HG03159 (cell line): ENCODE data around the gene C12orf56.
"Not testable (repeated sequence)": the region's sequence is repeated elsewhere in the genome, so short reads cannot be mapped to it uniquely, and the experiment has no call there.

Experiments used
- ATAC-seq: cut with Tn5 transposase; IDR thresholded peaks from one replicate; pipeline ENCODE4 v1.9.1; 2021; ENCODE audit warnings: mild to moderate bottlenecking, moderate library complexity; ENCODE audit not compliant: unreplicated experiment

The C12orf56 gene

DNA sequence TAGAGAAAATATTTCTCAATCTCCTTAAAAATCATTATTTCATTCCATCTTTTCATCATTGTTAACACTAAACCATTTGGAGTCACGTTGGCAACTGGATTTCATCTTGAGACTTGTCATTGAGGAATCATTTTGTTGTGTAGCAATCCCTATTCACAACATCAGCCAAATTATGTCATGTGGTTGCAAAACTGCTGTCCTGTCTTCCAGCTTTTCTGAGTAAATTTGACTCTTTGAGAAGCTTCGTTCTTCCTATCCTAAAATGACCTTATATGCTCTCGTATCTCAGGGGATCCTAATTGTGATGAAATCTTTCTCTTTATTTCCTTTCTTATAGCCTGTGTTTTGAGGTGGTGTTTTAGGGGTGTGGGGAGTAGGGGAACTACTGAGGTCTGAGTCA lies 137.9 kb downstream of the C12orf56 start:
- ATAC-seq = no peak

DNA sequence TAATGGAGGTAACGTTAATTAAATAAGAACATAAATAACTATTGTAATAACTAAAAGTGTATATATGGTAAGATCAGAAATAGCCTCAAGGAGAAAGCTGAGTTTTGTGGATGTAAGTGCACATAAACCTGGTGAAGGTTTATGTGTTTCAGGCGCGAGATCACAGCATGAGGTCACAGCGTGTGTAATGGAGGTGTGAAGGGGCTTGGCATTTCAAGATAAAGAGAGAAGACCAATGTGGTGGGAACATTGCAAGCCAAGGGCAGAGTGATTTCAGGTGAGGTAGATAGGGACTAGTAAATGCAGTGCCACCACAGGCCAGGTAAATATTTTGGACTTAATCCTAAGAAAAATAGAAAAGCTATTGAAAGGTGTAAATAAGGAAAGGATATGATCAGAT lies 146.7 kb downstream of the C12orf56 start:
- ATAC-seq = no peak

DNA sequence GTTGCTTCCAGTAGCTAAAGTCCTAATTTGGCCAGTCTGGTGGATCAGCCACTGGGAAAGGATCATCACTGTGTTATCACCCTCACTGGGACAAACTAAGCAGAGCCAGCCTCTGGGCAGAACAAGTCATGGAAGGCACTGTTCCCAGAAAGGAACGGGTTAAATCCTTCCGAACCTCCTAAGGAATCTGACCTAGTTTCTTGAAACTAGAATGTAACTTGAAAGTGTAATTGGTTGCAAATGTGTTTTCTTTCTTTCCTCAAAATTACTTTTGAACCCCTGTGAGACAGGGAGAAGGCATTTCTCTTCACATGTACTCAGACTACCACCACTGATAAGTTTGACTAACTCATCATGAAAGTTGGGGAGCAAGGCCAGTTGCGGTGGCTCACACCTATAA lies 149.8 kb downstream of the C12orf56 start:
- ATAC-seq = no peak

DNA sequence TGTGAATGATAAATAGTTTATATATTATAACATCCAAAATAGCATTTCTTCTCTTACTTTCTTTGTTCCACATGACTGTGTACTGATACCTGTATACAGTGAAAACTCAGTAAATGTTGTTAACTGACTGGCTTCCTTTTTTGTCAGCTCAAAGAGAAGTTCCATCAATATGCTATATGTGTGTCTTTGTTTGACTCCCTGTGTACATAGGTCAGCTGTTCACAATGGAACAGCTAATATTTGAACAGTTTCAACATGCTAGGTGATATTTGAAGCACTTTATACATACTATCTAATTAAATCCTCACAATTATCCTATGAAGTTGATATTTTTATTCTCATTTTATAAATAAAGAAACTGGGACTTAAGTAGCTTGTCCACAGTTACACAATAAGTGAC lies 153.2 kb downstream of the C12orf56 start:
- ATAC-seq = no peak

DNA sequence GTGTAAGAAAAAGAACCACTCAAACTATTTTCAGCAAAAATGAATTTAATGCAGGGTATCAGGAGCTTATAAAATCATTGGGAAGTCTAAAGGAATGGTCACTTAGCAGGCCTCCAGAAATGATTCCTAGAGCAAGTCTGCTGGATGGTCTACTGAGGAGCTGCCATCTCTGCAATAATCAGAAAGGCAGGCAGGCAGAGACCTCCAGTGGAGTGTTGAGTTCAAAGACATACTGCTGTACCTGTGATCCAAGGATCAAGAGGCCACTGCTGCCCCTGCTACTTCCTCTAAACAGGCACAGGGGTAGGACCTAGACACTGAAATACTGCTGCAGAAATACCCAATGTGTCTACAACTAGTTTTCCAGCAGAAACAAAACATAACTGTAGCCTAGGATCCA lies 154.0 kb downstream of the C12orf56 start:
- no peak for ATAC-seq

DNA sequence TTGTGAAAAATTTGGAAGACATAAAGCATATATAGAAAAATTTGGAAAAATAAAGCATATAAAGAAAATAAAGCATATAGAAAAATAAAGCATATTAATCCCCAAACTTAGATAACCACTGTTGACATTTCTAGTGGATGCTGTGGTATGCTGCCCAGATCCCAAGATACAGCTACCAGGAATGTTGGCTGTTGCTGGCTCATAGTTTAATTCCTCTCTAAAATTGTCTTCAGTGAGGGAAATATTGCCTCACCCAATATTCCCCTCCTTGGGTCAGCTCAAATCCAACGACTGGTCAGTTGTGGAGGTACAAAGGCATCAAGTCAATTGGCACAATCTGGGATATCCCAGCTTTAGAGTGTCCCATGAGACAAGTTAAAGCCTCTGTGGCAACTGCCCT lies 158.4 kb downstream of the C12orf56 start:
- no peak for ATAC-seq

DNA sequence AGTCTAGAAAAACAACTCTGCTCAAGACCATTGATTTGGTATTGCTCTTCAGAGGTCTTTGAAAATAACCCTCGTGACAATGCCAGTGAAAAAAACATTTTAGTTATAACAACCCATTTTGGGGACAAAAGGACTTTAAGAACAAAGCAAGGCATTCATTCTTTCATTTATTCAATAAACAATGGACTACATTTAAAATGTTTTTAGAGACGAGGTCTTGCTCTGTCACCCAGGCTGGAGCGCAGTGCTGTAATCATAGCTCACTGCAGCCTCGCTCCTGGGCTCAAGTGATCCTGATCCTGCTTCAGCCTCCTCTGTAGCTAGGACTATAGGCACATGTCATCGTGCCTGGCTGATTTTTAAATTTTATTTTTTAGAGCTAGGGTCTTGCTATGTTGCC lies 160.8 kb downstream of the C12orf56 start:
- no peak for ATAC-seq

DNA sequence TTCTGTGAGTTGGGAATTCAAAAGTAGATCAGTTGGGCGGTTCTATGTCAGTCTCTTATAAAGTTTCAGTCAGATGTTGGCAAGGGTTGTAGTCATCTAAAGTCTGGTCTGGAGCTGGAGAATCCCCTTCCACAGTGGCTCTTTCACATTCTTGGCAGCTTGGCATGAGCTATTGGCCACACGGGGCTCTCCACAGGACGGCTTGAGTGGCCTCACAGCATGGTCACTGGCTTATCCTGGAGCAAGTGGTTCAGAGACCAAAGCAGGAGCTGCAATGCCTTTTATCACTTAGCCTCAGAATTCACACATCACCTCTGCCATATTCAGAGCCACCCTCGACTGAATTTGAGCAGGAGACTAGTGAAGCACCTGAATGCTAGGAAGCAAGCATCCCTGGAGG lies 161.3 kb downstream of the C12orf56 start:
- no peak for ATAC-seq

DNA sequence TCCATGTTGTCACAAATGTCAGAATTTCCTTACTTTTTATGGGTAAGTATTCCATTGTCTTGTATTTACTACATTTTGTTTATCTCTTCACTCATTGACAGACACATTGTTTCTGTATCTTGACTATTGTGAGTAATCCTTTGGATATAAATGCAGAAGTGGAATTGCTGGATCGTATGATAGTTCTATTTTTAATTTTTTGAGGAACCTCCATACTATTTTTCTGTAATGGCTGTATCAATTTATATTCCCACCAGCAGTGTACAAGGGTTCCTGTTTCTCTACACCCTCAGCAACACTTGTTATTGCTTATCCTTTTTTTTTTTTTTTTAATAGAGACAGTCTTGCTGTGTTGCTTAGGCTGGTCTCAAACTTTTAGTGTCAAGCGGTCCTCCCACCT lies 164.9 kb downstream of the C12orf56 start:
- ATAC-seq = no peak

DNA sequence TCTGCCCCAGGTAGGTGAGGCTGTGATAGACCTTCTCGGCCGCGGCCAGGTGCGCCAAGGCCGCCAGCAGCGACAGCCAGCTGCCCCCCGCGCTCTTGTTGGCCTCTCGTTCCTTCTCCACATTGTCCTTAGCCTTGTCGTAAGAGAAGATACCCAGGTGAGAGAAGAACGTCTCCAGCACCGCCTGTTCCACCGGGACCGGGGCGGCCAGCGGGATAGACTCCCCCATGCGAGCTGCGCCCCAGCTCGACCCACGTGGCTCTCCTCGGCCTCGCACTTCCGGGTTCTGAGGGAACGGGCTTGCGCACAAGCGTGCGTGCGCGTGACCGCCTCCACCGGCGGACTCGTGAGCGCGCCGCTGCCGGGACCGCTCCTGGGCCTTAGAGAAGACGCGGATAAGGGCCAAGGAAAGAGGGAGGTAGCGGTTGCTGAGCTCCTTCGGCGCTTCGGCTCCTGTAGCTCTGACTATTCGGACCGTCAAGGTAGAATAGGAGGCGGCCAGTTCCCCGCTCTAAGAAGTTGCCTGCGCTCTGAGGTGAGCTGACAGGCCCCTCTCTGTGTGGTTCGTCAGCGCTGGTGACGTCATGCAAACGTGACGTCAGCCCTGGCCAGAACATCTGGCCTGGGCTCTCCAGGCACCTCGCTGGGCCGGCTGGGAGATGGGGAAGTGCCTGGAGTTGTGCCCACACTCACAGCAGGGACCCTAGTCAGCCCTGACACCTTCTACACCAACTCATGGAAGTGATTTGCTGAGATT lies 168.4 kb downstream of the C12orf56 start, which contains the start of gene KICS2:
Gene KICS2 (minus strand): TSS at position 288 of the 757 bp plus-strand sequence. CDS start 59 bp downstream, at position 229.
- peak; percentile 97 for ATAC-seq

DNA sequence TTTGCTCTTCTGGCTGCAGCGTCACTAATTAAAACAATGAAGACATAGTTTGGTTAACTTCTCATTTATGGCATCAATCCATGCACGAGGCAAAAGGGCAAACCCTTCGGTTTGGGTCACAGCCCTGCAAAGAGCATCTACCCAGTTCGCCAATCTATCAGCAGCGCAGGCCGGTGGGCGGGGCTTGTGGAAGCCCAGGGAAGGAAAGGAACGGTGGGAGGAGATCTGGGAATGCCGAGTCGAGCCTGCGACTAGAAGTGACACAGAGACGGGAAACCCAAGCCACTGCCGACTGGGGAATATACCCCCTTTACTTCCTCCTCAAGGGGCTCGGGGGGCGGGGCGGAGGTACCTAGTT lies 168.9 kb downstream of the C12orf56 start:
- peak; percentile 14 for ATAC-seq

DNA sequence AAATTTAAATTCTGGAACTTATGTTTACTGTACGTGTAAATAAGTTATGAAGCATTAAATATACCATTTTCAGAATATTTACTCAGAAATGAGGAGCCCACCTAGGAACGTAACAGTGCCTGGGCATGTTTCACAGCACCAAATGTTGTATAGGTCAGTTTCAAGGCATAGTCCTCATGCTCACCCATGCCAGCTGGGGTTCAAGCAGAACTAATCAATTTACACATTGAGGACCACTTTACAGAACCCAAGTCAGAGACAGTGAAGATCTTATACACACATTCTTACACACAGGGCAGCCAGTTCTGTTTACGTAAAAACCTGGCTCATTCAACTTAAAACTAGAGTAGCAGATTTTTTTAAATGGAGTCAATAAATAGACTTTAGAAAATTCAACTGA lies 170.5 kb downstream of the C12orf56 start:
- ATAC-seq = no peak

DNA sequence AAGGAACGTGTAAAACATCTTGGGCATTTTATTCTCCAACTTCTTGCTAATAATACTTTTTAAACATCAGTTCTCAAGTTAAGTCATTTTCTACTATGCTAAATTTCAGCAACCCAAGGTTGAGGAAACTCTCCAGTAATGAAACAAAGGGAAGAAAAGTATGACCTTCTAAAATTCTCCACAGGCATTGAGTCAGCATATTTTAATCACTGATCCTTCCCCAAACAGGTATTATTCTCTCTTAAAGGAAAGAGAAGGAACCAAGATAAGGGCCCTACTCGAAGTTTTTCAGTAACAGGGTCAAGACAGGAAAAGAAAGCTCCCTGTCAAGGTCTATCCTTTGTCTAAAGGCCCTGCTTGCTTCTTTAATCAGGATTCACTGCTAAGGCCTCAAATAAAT lies 171.4 kb downstream of the C12orf56 start:
- ATAC-seq = no peak

DNA sequence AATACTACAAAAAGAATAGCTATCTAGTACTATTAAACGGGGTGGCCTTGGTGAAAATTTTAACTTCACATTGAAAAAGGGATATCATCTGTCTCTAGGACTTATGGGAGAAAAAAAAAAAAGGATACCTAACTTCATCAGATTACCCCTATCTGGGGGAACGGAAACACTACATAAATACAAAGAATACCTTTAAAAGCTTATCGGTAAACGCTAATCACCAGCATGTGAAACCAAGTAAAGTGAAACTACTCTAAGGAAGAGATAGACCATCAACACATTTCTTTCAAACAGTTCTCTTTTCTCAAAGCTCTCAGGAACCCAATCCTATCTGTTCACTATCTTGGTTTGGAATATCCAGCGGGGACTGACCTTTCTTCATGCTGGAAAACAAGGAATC lies 172.0 kb downstream of the C12orf56 start:
- ATAC-seq = no peak

DNA sequence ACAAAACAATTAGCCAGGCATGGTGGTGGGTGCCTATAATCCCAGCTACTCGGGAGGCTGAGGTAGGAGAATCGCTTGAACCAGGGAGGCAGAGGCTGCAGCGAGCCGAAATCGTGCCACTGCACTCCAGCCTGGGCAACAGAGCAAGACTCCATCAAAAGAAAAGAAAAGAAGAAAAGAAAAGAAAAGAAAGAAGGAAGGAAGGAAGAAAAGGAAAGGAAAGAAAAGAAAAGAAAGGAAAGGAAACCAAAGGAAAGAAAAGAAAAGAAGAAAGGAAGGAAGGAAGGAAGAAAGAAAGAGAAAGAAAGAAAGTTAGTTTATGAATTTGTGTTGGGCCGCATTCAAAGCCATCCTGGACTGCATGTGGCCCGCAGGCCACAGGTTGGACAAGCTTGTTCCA lies 172.9 kb downstream of the C12orf56 start:
- ATAC-seq = not testable (repeated sequence)

DNA sequence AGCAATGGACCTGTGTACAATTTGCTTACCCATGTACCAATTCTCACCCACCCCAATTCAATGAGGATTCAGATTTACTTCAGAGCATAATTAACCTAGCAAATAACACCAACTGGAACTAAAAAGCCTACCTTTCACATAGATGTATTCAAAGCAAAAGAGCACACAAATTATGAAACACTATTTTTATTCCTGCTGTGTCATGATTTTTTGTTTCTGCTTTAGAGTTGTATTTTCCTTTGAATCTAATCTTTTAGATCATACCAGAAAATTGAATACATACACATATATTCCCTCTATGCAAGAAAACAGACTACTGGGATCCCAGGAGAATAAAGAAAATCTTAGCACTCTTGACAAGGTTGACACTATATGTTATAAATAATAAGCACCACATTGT lies 174.3 kb downstream of the C12orf56 start:
- no peak for ATAC-seq
